HEK293T (cell line): ENCODE data around the gene PBXIP1.

ENCODE experiments used
- FOXM1 ChIP-seq: fragments of 450-650 bp; IDR thresholded peaks from 2 replicates; pipeline ENCODE4 v1.6.1; 2017; ENCODE audit warnings: mild to moderate bottlenecking, borderline replicate concordance
- SP1 ChIP-seq: fragments of 450-650 bp; IDR thresholded peaks from 2 replicates; pipeline ENCODE4 v1.6.1; 2017
- SUZ12 ChIP-seq: fragments of 450-650 bp; IDR thresholded peaks from 2 replicates; pipeline ENCODE4 v1.6.1; 2016; ENCODE audit warnings: mild to moderate bottlenecking

DNA sequence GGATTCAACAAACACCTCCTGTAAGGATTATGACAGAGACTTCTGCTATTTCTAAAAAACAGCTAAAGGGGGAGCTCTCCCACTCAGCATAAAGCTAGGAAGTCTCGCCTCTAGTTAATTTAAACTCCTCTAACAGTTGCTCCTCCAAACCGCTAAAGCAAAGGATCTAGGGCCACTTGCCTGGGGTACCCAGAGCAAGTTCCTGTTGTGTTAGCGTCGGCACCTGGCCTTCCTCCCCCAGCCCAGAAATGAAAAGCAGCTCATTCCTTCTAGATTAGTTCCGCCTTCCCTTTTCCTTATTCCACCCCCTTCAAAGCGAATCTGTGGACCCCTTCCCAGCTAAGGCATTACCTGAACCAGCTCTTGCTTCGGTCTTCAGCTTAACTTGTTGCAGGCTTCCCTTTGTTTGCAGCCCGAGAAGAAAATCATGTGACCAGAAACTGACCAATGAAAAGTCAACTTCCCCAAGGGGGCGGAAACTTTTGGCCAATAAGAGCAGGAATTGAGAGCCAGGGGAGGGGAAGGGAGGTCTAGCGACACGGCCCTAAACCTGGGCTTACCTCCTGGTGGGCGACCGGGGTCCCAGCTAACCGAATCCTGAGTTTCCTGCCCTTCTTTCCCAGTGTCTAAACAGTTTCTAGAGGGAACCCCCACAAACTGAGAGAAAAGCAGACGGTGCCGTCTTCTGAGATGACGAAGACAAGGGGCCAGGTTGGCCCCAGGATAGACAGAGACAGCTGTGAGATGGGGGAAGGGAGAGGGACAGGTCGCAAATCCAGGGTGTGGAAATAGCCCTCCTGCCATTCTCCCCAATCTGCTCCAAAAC lies at the start of gene PBXIP1:
- TF ChIP-seq SUZ12 (no peak), SP1 (no peak), FOXM1 (no peak)
